ENCODE measurements around the gene PREB. TPM values are rescaled to one million over a fixed set of nuclear protein-coding genes. Genes with fewer than 3 reads are reported as not detected.
A peak's percentile ranks its signal among the peaks of the same experiment; 100 is the strongest.

The PREB gene
- polyA plus RNA-seq, 2 of the 4 experiments (the other 2 are of a cell fraction): 58.2 to 79.9 TPM

DNA sequence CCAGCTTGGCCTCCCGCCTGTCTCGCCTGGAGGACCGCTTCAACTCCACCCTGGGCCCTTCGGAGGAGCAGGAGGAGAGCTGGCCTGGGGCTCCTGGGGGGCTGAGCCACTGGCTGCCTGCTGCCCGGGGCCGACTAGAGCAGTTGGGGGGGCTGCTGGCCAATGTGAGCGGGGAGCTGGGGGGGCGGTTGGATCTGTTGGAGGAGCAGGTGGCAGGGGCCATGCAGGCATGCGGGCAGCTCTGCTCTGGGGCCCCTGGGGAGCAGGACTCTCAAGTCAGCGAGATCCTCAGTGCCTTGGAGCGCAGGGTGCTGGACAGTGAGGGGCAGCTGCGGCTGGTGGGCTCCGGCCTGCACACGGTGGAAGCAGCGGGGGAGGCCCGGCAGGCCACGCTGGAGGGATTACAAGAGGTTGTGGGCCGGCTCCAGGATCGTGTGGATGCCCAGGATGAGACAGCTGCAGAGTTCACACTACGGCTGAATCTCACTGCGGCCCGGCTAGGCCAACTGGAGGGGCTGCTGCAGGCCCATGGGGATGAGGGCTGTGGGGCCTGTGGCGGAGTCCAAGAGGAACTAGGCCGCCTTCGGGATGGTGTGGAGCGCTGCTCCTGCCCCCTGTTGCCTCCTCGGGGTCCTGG, 51.5 kb downstream of the PREB start:
- ATAC-seq: no peak
- Histone ChIP-seq H3K9me3 (no peaks in the 10 kb centered on the region), H3K27ac (no peak overlapping the region), H3K4me1 (peaks cover 17% of the 10 kb centered on the region), H3K4me2 (no peak overlapping the region), H3K4me3 (no peak overlapping the region)
- no peak for DNase-seq (ENCODE audit: low read depth in 1 of 2, low spot score in 1 of 2)
- 95% methylated on average over 24 of the region's 27 CpGs for whole genome bisulfite sequencing (ENCODE audit: missing lambda C conversion rate)
- CTCF ChIA-PET: interaction anchor here (0.8 to 15.3 kb wide), 13 partner anchors 9 to 237 kb away, joined by 3 to 253 read pairs (median 15); partner anchors contain the start of genes AGBL5, OST4 and TMEM214
- no peak for TF ChIP-seq TFCP2L1 (CRISPR knock-in tag; IDR thresholded peaks at IDR 0.05)
- no peak for TF ChIP-seq NPAS2 (CRISPR knock-in tag; IDR thresholded peaks at IDR 0.05; ENCODE audit: borderline replicate concordance)
- TF ChIP-seq FOSL2 (IDR thresholded peaks at IDR 0.05): no peak
- no peak for TF ChIP-seq FOSL2 (CRISPR knock-in tag; IDR thresholded peaks at IDR 0.05)
- POLR2A ChIA-PET: interaction anchor here (0.7 to 3.3 kb wide), 3 partner anchors 12 to 237 kb away, joined by 3 to 18 read pairs (median 4); partner anchors contain the start of genes AGBL5 and OST4
- no peak for FAIRE-seq

DNA sequence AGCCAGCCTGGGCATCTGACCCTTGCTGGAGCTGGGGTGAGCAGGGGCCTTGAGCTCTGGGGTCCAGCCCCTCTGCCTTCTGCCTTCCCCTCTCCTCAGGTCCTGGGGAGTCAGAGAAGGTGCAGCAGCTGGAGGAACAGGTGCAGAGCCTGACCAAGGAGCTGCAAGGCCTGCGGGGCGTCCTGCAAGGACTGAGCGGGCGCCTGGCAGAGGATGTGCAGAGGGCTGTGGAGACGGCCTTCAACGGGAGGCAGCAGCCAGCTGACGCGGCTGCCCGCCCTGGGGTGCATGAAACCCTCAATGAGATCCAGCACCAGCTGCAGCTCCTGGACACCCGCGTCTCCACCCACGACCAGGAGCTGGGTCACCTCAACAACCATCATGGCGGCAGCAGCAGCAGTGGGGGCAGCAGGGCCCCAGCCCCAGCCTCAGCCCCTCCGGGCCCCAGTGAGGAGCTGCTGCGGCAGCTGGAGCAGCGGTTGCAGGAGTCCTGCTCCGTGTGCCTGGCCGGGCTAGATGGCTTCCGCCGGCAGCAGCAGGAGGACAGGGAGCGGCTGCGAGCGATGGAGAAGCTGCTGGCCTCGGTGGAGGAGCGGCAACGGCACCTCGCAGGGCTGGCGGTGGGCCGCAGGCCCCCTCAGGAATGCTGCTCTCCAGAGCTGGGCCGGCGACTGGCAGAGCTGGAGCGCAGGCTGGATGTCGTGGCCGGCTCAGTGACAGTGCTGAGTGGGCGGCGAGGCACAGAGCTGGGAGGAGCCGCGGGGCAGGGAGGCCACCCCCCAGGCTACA, 52.3 kb downstream of the PREB start:
- CTCF ChIA-PET: interaction anchor here (1.1 to 15.3 kb wide), 15 partner anchors 10 to 236 kb away, joined by 3 to 253 read pairs (median 5); partner anchors contain the start of genes AGBL5, OST4 and TMEM214
- Histone ChIP-seq H3K4me3 (no peak overlapping the region), H3K27ac (peak overlapping the region; percentile 69 to 83; a peak in 5 of 6 replicates), H3K4me1 (peaks cover 13% of the 10 kb centered on the region), H3K4me2 (peak overlapping the region; percentile 79; the same call in 2 of the 3 replicates), H3K9me3 (no peaks in the 10 kb centered on the region)
- no peak for FAIRE-seq
- DNase-seq (ENCODE audit: low read depth in 1 of 2, low spot score in 1 of 2): no peak
- WGBS (ENCODE audit: missing lambda C conversion rate): 92% methylated on average over 32 of the region's 38 CpGs
- POLR2A ChIA-PET: interaction anchor here (0.6 to 3.3 kb wide), 5 partner anchors 9 to 236 kb away, joined by 4 to 18 read pairs (median 7); partner anchors contain the start of genes AGBL5 and OST4
- TF ChIP-seq RARB (CRISPR knock-in tag; IDR thresholded peaks at IDR 0.05) (no peak), RCOR1 (IDR thresholded peaks at IDR 0.05; ENCODE audit: low read depth, low read length) (no peak), FOXS1 (CRISPR knock-in tag; IDR thresholded peaks at IDR 0.05) (no peak), KDM1A (IDR thresholded peaks at IDR 0.05; ENCODE audit: low read depth) (no peak), CEBPB (IDR thresholded peaks at IDR 0.05) (no peak)
- no peak for ATAC-seq

Other genes with a start within 250 kb of the PREB start
- gene MAPRE3, start 164.0 kb downstream of the PREB start, polyA plus RNA-seq (2011; rRNA removed): 12.0 and 12.1 TPM in 2 replicates
- 19.3 to 21.8 TPM (median 21.5 TPM) in 3 replicates for gene MAPRE3, start 164.0 kb downstream of the PREB start, polyA plus RNA-seq (2017; fragmentation: RNase III; extraction: RNeasy Plus Mini Kit Qiagen cat#74134 plus additional on column Dnase treatment)
- gene TMEM214, start 101.7 kb downstream of the PREB start, polyA plus RNA-seq (2011; rRNA removed): 74.9 and 106 TPM in 2 replicates
- gene TMEM214, start 101.7 kb downstream of the PREB start, polyA plus RNA-seq (2017; fragmentation: RNase III; extraction: RNeasy Plus Mini Kit Qiagen cat#74134 plus additional on column Dnase treatment): 48.1 to 57.0 TPM (median 54.3 TPM) in 3 replicates
- 48.3 and 52.7 TPM in 2 replicates for gene AGBL5, start 83.0 kb downstream of the PREB start, polyA plus RNA-seq (2011; rRNA removed)
- gene AGBL5, start 83.0 kb downstream of the PREB start, polyA plus RNA-seq (2017; fragmentation: RNase III; extraction: RNeasy Plus Mini Kit Qiagen cat#74134 plus additional on column Dnase treatment): 25.5 to 28.3 TPM (median 26.1 TPM) in 3 replicates
- 392 and 408 TPM in 2 replicates for gene OST4, start 63.0 kb downstream of the PREB start, polyA plus RNA-seq (2011; rRNA removed)
- 809 to 921 TPM (median 880 TPM) in 3 replicates for gene OST4, start 63.0 kb downstream of the PREB start, polyA plus RNA-seq (2017; fragmentation: RNase III; extraction: RNeasy Plus Mini Kit Qiagen cat#74134 plus additional on column Dnase treatment)
- gene EMILIN1, start 56.0 kb downstream of the PREB start, polyA plus RNA-seq (2011; rRNA removed): 0.13 TPM in 2 replicates
- 0.46 to 0.51 TPM (median 0.49 TPM) in 3 replicates for gene EMILIN1, start 56.0 kb downstream of the PREB start, polyA plus RNA-seq (2017; fragmentation: RNase III; extraction: RNeasy Plus Mini Kit Qiagen cat#74134 plus additional on column Dnase treatment)
- 4.2 and 4.4 TPM in 2 replicates for gene KHK, start 47.9 kb downstream of the PREB start, polyA plus RNA-seq (2011; rRNA removed)
- gene KHK, start 47.9 kb downstream of the PREB start, polyA plus RNA-seq (2017; fragmentation: RNase III; extraction: RNeasy Plus Mini Kit Qiagen cat#74134 plus additional on column Dnase treatment): 7.6 to 8.5 TPM (median 8.3 TPM) in 3 replicates
- 5.8 and 6.6 TPM in 2 replicates for gene CGREF1, start 15.5 kb downstream of the PREB start, polyA plus RNA-seq (2011; rRNA removed)
- 4.5 to 5.4 TPM (median 5.1 TPM) in 3 replicates for gene CGREF1, start 15.5 kb downstream of the PREB start, polyA plus RNA-seq (2017; fragmentation: RNase III; extraction: RNeasy Plus Mini Kit Qiagen cat#74134 plus additional on column Dnase treatment)
- gene ABHD1, start 10.8 kb downstream of the PREB start, polyA plus RNA-seq (2011; rRNA removed): 1.9 and 2.4 TPM in 2 replicates
- 0.96 to 1.0 TPM (median 1.0 TPM) in 3 replicates for gene ABHD1, start 10.8 kb downstream of the PREB start, polyA plus RNA-seq (2017; fragmentation: RNase III; extraction: RNeasy Plus Mini Kit Qiagen cat#74134 plus additional on column Dnase treatment)
- gene PRR30, start 4.8 kb upstream of the PREB start, polyA plus RNA-seq (2011; rRNA removed): not detected in 2 replicates
- gene PRR30, start 4.8 kb upstream of the PREB start, polyA plus RNA-seq (2017; fragmentation: RNase III; extraction: RNeasy Plus Mini Kit Qiagen cat#74134 plus additional on column Dnase treatment): not detected in 3 replicates
- not detected in 2 replicates for gene TCF23, start 14.4 kb upstream of the PREB start, polyA plus RNA-seq (2011; rRNA removed)
- gene TCF23, start 14.4 kb upstream of the PREB start, polyA plus RNA-seq (2017; fragmentation: RNase III; extraction: RNeasy Plus Mini Kit Qiagen cat#74134 plus additional on column Dnase treatment): not detected in 3 replicates
- gene ATRAID, start 77.4 kb upstream of the PREB start, polyA plus RNA-seq (2011; rRNA removed): 346 and 429 TPM in 2 replicates
- 166 to 176 TPM (median 172 TPM) in 3 replicates for gene ATRAID, start 77.4 kb upstream of the PREB start, polyA plus RNA-seq (2017; fragmentation: RNase III; extraction: RNeasy Plus Mini Kit Qiagen cat#74134 plus additional on column Dnase treatment)
- gene SLC5A6, start 77.6 kb upstream of the PREB start, polyA plus RNA-seq (2011; rRNA removed): 86.7 and 104 TPM in 2 replicates
- 77.2 to 86.6 TPM (median 82.7 TPM) in 3 replicates for gene SLC5A6, start 77.6 kb upstream of the PREB start, polyA plus RNA-seq (2017; fragmentation: RNase III; extraction: RNeasy Plus Mini Kit Qiagen cat#74134 plus additional on column Dnase treatment)
- gene CAD, start 82.7 kb upstream of the PREB start, polyA plus RNA-seq (2011; rRNA removed): 50.5 and 61.8 TPM in 2 replicates
- gene CAD, start 82.7 kb upstream of the PREB start, polyA plus RNA-seq (2017; fragmentation: RNase III; extraction: RNeasy Plus Mini Kit Qiagen cat#74134 plus additional on column Dnase treatment): 69.3 to 71.2 TPM (median 70.2 TPM) in 3 replicates
- gene SLC30A3, start 128.4 kb upstream of the PREB start, polyA plus RNA-seq (2011; rRNA removed): 0.90 and 0.97 TPM in 2 replicates
- gene SLC30A3, start 128.4 kb upstream of the PREB start, polyA plus RNA-seq (2017; fragmentation: RNase III; extraction: RNeasy Plus Mini Kit Qiagen cat#74134 plus additional on column Dnase treatment): 1.6 to 1.9 TPM (median 1.7 TPM) in 3 replicates
- 0.12 TPM in 1 of 2 replicates, not detected in the other for gene DNAJC5G, start 140.8 kb upstream of the PREB start, polyA plus RNA-seq (2011; rRNA removed)
- not detected in 3 replicates for gene DNAJC5G, start 140.8 kb upstream of the PREB start, polyA plus RNA-seq (2017; fragmentation: RNase III; extraction: RNeasy Plus Mini Kit Qiagen cat#74134 plus additional on column Dnase treatment)
- gene TRIM54, start 147.8 kb upstream of the PREB start, polyA plus RNA-seq (2011; rRNA removed): 0.05 and 0.14 TPM in 2 replicates
- gene TRIM54, start 147.8 kb upstream of the PREB start, polyA plus RNA-seq (2017; fragmentation: RNase III; extraction: RNeasy Plus Mini Kit Qiagen cat#74134 plus additional on column Dnase treatment): 0.07 to 0.13 TPM (median 0.11 TPM) in 3 replicates
- 1.0 TPM in 2 replicates for gene UCN, start 173.8 kb upstream of the PREB start, polyA plus RNA-seq (2011; rRNA removed)
- 0.76 to 1.3 TPM (median 1.0 TPM) in 3 replicates for gene UCN, start 173.8 kb upstream of the PREB start, polyA plus RNA-seq (2017; fragmentation: RNase III; extraction: RNeasy Plus Mini Kit Qiagen cat#74134 plus additional on column Dnase treatment)
- 130 and 157 TPM in 2 replicates for gene MPV17, start 188.5 kb upstream of the PREB start, polyA plus RNA-seq (2011; rRNA removed)
- 61.4 to 70.5 TPM (median 67.7 TPM) in 3 replicates for gene MPV17, start 188.5 kb upstream of the PREB start, polyA plus RNA-seq (2017; fragmentation: RNase III; extraction: RNeasy Plus Mini Kit Qiagen cat#74134 plus additional on column Dnase treatment)
- gene GTF3C2, start 222.1 kb upstream of the PREB start, polyA plus RNA-seq (2011; rRNA removed): 101 and 130 TPM in 2 replicates
- 69.2 to 78.2 TPM (median 75.4 TPM) in 3 replicates for gene GTF3C2, start 222.1 kb upstream of the PREB start, polyA plus RNA-seq (2017; fragmentation: RNase III; extraction: RNeasy Plus Mini Kit Qiagen cat#74134 plus additional on column Dnase treatment)
- gene EIF2B4, start 235.7 kb upstream of the PREB start, polyA plus RNA-seq (2011; rRNA removed): 62.8 and 90.3 TPM in 2 replicates
- gene EIF2B4, start 235.7 kb upstream of the PREB start, polyA plus RNA-seq (2017; fragmentation: RNase III; extraction: RNeasy Plus Mini Kit Qiagen cat#74134 plus additional on column Dnase treatment): 73.5 to 75.8 TPM (median 74.5 TPM) in 3 replicates
- 141 and 158 TPM in 2 replicates for gene SNX17, start 236.0 kb upstream of the PREB start, polyA plus RNA-seq (2011; rRNA removed)
- gene SNX17, start 236.0 kb upstream of the PREB start, polyA plus RNA-seq (2017; fragmentation: RNase III; extraction: RNeasy Plus Mini Kit Qiagen cat#74134 plus additional on column Dnase treatment): 150 to 166 TPM (median 154 TPM) in 3 replicates
- gene ZNF513, start 246.1 kb upstream of the PREB start, polyA plus RNA-seq (2011; rRNA removed): 9.9 and 10.8 TPM in 2 replicates
- 13.1 to 22.7 TPM (median 22.1 TPM) in 3 replicates for gene ZNF513, start 246.1 kb upstream of the PREB start, polyA plus RNA-seq (2017; fragmentation: RNase III; extraction: RNeasy Plus Mini Kit Qiagen cat#74134 plus additional on column Dnase treatment)